Renal cortex interstitium (tissue), 11 donors: ENCODE measurements around the gene LLGL1. TPM values are rescaled to one million over a fixed set of nuclear protein-coding genes. Genes with fewer than 3 reads are reported as not detected.

Experiments
- DNase-seq, 11 donors: peaks; one replicate each; pipeline ENCODE4 v3.0.0-alpha.2; 2013; ENCODE audit warnings: low read depth in 9 of 11, low spot score in 4 of 11; ENCODE audit errors: extremely low read depth in 1 of 11
- polyA plus RNA-seq, 3 donors: library from polyadenylated mRNA; unstranded; fragments of 120-200 nt; gene quantifications; one replicate each; pipeline ENCODE4 v1.2.1, GENCODE V29; 2013; ENCODE audit not compliant: insufficient read length in 3 of 3

Gene LLGL1
- polyA plus RNA-seq, 3 donors: 26.7 to 40.5 (median 32.1) TPM

DNA sequence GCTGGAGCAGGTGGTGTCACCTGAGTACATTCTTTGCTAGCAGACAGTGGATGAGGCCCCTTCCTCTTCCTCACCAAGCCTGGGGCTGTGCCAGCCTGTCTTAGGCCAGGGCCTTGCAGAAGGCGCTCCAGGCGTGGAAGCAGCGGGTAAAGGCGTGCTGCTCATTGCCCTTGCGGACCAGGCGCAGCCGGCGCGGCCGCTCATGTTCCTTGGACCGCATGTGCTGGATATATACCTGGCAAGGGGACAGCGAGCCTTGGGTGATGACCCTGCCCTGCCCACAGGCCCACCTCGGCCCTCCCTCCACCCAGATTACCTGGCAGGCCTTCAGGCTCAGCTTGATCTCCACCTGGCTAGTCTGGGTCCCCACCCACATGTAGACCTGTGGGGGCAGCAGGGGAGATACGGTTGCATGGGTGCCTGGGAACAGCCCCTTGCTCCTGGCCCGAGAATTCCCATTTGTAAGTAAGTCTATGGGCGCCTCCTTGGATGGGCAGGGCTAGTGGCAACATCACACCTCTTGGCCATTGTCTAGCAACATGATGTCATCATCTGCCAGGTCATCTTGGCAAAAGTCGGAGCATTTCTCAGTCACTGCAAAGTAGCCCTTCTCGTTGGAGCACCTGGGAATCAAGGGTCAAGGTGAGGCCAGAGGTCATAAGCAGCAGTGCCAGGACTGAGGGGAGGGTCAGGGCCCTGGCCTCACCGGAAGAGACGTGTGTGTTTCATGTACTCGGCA is 19.8 kb downstream of the LLGL1 start:
- no peak for DNase-seq

DNA sequence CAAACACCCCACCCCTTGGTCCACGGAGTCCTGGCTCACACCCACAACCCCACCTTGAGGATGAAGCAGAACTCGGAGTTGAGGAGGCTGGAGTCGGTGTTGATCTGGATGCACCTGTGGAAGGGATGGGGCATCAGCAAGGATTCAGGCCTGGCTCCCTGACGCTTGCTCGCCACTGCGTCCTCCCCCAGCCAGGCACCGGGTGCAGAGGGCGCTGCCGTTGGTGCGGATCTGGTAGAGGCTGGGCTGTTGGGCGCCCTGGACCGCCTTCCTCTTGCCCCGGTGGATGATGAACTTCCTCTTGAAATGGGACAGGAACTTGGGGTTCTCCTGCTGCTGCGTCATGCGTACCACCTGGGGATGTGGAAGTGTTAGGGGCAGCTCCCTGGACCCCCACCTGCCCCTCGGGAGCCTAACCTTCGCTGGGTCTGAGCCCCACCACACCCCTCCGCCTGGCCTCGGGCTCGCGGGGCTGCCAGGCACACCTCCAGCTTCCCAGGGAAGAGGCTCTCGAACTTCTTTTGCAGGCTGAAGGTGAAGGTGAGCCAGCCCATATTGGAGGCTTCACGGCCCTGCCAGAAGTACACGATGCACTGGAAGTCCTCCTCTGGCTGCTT is 20.8 kb downstream of the LLGL1 start:
- DNase-seq: no peak

DNA sequence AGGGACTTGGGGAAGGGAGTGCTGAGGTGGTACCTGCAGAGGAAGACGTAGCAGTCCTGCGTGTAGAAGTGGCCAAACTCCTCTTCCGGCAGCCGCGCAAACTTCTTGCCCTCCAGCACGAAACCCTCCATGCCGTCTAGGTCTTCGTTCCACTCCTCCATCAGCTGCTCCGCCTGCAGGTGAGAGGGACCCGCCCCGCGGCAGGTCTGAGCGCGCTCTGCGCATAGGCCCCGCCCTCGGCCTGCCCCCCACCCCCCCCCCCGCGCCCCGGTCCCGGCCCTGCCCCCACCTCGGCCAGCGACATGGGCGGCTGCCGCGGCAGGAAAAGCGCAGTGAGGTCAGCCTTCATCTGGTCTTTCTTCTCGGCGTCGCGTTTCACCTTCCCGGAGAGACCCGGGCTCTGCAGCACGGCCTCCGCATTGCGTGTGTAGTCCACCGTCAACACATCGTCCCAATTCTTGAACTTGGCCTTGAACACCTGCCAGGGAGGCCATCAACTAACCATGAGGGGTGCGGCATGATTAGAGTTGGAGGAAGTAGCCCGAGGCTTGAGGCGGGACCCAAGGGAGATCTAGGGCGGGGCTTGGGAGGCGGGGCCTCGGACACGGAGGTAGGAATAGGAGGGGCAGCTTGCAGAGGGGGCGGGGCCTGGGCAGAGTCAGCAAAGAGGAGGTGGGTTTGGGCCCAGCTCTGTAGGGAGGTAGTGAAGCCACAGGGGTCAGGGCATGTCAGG is 21.6 kb downstream of the LLGL1 start:
- peak in 1 of 11 donors; percentile 60 for DNase-seq

- DNase-seq: no peak
Measured at GRCh38 chr17:18247613-18248001, 22.2 kb downstream of the LLGL1 start.

- DNase-seq: peak in 2 of 11 donors; percentile 66 to 72
Measured at GRCh38 chr17:18248300-18248731, 22.9 kb downstream of the LLGL1 start.

DNA sequence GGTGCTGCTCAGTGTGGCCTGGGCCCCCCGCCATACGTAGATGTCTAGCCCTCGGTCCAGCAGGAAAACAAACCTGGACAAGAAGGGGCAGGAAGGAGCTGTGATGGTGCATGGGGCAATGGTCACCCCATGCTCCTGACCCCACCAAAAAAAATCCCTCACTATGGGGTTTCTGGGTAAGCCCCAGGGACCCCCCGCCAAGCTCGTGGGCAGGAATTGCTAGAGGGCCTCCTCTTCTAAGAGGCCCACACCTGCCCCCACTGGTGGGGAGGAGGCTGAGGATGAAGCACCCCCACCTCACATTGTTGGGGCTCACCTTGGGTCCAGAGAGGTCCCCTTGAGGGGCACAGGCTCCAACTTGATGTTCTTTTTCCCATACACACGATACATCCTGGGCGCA is 23.4 kb downstream of the LLGL1 start:
- no peak for DNase-seq

GRCh38 chr17:18250259-18250658 is 24.8 kb downstream of the LLGL1 start:
- no peak for DNase-seq

DNA sequence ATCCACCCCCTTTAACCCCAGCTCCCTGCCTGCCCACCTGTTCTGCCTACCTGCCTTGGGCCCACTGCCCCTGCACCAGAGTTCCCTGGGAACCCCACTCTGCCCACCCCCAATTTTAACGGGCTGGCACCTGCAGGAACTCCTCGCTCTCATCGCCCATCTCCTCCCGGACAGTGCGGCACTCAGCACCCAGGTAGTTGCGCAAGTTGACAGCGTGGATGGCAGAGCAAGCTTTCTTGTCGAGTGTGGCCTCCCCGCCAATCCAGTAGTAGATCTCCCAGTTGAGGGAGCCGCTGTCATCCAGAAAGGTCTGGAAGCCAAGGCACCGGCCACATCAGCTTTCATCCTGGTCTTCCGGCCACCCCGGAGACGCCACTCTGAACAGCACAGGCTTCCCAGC is 25.3 kb downstream of the LLGL1 start:
- DNase-seq: no peak

GRCh38 chr17:18251204-18251603 is 25.8 kb downstream of the LLGL1 start:
- DNase-seq: no peak

- no peak for DNase-seq
Measured at GRCh38 chr17:18252160-18252559, 26.7 kb downstream of the LLGL1 start.

DNA sequence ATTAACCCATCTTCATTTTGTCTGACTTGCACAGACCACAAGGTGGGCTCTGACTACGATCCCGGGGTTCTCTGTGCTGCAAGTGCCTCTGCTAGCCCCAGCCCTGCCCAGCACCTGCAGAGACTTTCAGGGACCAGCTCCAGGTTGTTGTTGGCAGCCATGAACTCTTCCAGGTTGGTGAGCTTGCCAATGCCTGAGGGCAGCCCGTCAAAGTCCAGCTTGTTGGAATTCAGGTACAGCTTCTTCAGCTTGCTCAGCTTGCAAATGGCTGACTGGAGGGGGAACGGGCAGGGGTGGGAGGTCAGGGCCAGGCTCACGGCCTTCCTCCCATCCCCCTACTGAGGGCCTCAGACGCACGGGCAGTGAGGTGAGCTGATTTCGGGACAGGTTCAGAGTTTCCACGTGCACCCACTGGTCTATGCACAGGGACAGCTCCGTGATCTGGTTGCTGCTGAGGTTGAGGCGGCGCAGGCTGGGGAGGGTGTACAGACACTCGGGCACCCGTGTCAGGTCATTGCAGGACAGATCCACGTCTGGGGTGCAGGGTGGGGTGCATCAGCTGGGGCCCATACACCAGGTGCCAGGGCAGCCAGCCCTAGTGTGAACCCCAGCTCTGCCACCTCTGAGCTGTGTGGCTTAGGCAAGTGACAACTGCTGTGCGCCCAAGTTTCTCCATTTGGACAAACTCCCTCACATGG is 27.9 kb downstream of the LLGL1 start:
- DNase-seq: no peak

DNA sequence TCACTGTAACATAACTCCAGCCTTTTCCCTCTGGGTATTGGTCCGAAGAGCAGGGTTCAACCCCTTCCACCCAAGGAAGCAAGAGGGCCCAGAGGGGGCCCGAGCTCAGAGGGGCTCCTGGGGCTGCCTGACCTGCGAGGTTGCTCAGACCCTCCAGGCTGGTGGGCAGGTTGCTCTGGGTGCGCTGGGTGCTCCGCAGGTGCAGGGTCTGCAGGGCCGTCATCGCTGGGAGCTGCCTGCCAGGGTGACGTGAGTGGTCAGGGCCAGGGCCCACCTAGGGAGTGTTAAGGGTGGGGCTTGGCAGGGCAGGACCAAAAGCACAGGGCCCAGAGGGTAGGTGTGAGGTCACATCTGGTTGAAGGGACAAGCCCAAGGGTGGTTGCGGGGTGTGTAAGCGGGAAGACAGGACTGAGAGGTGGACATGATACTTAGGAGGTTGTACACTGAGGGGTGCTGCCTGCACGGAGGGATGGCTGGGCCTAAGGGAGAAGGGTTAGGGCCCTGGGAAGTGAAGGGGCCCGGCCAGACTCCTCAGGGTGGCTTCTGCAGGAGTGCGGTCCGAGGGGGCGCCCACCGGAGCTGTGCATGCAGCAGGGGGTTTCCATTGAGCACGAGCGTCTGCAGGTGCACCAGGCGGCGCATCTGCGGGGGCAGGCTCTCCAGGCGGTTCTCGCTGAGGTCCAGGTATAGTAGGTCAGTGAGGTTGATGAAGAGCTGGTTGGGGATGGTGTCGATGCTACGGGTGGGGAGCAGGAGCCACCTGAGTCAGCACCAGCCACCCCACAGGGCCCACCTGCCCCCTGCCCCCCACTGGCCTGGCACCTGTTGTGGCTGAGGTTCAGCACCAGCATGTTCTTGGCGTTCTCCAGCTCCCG is 28.7 kb downstream of the LLGL1 start:
- no peak for DNase-seq

DNA sequence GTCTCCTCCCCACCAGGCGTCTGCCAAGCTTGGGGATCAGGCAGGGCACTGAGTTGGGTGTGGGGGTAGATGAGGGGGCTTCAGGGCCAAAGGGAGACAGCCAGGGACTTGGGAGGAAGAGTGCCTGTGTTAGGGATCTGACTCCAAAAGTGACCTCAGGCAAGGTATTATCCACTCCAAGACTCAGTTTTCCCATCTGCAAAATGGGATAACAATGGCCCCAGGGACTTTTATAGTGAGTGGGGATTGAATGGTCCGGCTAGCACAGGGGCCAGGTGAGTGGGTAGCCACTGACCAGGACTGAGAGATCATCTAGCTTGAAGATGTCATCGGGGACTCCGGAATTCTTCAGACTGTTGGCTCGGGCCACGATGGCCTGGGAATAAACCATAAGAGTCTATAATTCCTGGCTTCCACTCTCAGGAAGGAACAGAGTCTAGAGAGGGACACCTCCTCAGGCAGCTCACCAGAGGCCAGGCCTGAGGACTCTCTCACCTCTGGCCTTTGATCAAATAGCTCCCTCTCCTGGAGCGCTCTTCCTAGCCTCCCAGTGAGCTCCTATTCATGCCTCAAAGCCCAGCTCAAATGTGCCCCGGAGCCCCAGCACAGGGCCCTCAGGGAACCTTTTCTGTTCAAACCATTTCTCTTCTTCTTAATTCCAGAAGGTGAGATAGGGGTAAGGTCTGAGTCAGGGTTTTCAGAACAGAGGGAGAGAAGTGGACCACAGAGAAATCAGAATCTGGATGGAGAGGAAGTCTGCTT is 29.6 kb downstream of the LLGL1 start:
- no peak for DNase-seq

DNA sequence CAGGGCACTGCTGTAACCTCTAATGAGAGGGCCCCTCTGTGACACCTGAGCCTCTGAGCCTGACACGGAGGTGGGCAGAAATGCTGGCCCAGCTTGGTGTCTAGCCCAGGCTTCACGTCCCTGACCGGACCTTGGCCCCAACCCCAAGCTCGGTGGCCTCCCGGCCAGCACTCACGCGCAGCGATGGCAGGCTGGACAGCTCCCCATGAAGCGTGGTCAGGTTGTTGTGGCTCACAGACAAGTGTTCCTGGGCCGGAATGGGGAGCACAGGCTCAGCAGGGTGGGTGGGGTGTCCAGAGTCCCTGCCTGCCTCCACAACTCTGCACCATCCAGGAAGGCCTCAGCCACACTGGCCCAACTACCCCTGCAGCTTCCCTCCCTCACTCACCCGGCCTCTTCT is 30.9 kb downstream of the LLGL1 start:
- no peak for DNase-seq

DNA sequence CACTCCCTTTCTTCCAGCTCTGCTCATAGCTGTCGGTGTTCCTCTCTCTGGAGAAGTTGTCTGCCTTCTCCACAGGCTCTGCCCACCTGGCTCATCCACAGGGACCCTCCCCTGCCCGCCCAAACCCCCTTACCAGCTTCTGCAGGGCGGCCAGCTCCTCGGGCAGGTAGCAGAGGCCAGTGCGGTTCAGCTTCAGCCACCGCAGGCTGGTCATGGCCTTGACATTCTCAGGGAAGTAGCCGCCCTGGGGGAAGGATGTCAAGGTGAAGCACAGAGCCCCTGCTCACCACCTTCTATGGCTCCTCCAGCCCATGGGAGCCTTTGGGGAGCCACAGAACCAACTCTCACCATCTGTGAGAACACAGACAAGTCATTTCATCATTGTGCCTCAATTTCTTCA is 31.3 kb downstream of the LLGL1 start:
- DNase-seq: no peak

GRCh38 chr17:18257268-18257981 is 32.0 kb downstream of the LLGL1 start:
- no peak for DNase-seq

DNA sequence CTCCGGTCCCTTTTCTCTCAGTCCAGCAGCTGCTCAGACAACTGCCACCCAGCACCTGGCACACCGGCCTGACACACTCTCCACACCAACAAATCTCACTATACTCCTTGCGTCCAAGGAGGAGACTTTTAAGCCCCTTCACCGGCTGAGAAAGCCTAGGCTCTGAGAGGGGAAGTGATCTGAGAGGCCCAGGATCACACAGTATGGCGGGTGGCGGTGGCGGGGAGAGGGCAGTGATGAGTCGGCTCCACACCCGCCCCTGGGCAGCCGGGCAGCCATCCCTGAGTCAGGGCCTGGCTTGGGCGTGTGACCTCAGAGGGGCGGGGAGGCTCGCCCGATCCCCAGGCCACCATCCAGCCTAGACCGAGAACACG is 32.5 kb downstream of the LLGL1 start:
- DNase-seq: no peak
